ENCODE results near the gene SMKR1. TPM values are rescaled to one million over a fixed set of nuclear protein-coding genes. Genes with fewer than 3 reads are reported as not detected.

SMKR1 gene
- total RNA-seq, 1 donor from 2014 or later = not detected

DNA sequence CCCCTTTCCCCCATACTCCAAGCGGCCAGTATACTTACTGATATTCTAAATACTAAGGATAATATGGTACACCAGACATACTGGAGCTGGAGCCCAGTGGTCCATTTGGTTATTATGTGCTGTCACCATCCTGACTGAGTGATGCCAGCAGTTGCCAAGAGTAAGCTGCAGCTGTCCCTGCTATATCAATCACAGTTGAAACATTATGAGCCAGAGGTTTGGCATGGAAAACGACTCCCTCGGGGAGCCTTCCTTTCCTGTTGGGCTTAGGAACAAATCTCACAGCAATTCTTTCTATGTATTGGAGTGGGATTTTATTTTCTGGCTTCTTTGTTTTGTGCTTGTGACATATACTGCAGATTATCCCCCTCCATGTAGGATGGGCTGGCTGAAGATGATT is 35.5 kb upstream of the SMKR1 start:
- Histone ChIP-seq H3K79me2 (ENCODE audit: insufficient read depth, low read length) (no peaks in the 10 kb centered on the region), H3K4me1 (ENCODE audit: insufficient read depth, low read length) (no peaks in the 10 kb centered on the region), H3K27me3 (ENCODE audit: insufficient read depth, low read length) (no peaks in the 10 kb centered on the region), H3K9me3 (ENCODE audit: insufficient read depth, low read depth, low read length) (no peaks in the 10 kb centered on the region), H3K4me3 (ENCODE audit: insufficient read depth, low read depth, low read length) (no peak overlapping the region), H3K9ac (ENCODE audit: low read length) (no peak overlapping the region), H3K4me2 (ENCODE audit: low read length) (no peak overlapping the region), H4K20me1 (ENCODE audit: insufficient read depth, low read length) (no peaks in the 10 kb centered on the region), H3K27ac (ENCODE audit: low read depth, low read length) (no peak overlapping the region), H3K36me3 (ENCODE audit: insufficient read depth, low read length) (no peaks in the 10 kb centered on the region), H2AFZ (ENCODE audit: low read depth, low read length) (no peak overlapping the region)
- TF ChIP-seq, protein P1, sequence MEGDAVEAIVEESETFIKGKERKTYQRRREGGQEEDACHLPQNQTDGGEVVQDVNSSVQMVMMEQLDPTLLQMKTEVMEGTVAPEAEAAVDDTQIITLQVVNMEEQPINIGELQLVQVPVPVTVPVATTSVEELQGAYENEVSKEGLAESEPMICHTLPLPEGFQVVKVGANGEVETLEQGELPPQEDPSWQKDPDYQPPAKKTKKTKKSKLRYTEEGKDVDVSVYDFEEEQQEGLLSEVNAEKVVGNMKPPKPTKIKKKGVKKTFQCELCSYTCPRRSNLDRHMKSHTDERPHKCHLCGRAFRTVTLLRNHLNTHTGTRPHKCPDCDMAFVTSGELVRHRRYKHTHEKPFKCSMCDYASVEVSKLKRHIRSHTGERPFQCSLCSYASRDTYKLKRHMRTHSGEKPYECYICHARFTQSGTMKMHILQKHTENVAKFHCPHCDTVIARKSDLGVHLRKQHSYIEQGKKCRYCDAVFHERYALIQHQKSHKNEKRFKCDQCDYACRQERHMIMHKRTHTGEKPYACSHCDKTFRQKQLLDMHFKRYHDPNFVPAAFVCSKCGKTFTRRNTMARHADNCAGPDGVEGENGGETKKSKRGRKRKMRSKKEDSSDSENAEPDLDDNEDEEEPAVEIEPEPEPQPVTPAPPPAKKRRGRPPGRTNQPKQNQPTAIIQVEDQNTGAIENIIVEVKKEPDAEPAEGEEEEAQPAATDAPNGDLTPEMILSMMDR (IDR thresholded peaks at IDR 0.05; ENCODE audit: insufficient read depth, low read depth, low read length) = no peak
- TF ChIP-seq EZH2 (IDR thresholded peaks at IDR 0.05; ENCODE audit: insufficient read depth, low read length) = no peak
- peaks cover 2% of the 10 kb centered on the region for H3K4me1 Mint-ChIP-seq (ENCODE audit: low read depth, unreplicated experiment)
- H3K27me3 Mint-ChIP-seq (ENCODE audit: low read depth, unreplicated experiment) = no peaks in the 10 kb centered on the region
- no peak overlapping the region for H3K4me3 Mint-ChIP-seq (ENCODE audit: unreplicated experiment)
- H3K9me3 Mint-ChIP-seq (ENCODE audit: unreplicated experiment) = peaks cover 3% of the 10 kb centered on the region
- H3K36me3 Mint-ChIP-seq (ENCODE audit: low read depth, unreplicated experiment) = no peaks in the 10 kb centered on the region
- H3K27ac Mint-ChIP-seq (ENCODE audit: unreplicated experiment) = no peak overlapping the region
- no peak for DNase-seq (ENCODE audit: low read depth)
- FAIRE-seq = no peak

DNA sequence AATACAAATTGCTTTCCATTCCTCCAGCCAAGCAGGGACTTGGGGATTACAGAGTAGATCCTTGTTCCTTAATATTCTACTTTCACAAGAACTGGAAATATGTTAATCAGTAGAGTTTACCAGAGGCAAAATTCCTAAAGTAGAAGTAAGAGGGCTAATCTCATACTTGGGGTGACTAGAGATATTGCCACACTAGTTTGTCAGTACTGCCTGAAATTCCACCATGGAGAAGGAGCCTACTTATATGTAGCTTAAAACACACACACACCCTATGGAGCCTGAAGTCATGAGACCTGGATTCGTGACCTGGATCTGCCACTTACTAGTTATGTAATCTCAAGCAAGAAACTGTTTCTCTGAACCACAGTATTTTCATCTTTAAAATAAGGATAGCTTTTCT is 34.2 kb upstream of the SMKR1 start:
- no peak overlapping the region for H3K4me3 ChIP-seq (ENCODE audit: insufficient read depth, low read depth, low read length)
- Mint-ChIP-seq H3K27me3 (ENCODE audit: low read depth, unreplicated experiment) (no peaks in the 10 kb centered on the region), H3K9me3 (ENCODE audit: unreplicated experiment) (peaks cover 3% of the 10 kb centered on the region), H3K36me3 (ENCODE audit: low read depth, unreplicated experiment) (no peaks in the 10 kb centered on the region), H3K4me3 (ENCODE audit: unreplicated experiment) (no peak overlapping the region), H3K27ac (ENCODE audit: unreplicated experiment) (no peak overlapping the region), H3K4me1 (ENCODE audit: low read depth, unreplicated experiment) (peaks cover 2% of the 10 kb centered on the region)
- H2AFZ ChIP-seq (ENCODE audit: low read depth, low read length) = no peak overlapping the region
- no peak for FAIRE-seq
- H3K79me2 ChIP-seq (ENCODE audit: insufficient read depth, low read length) = no peaks in the 10 kb centered on the region
- TF ChIP-seq, protein P1 (IDR thresholded peaks at IDR 0.05; ENCODE audit: insufficient read depth, low read depth, low read length) = no peak
- H3K27ac ChIP-seq (ENCODE audit: low read depth, low read length) = no peak overlapping the region
- H3K4me2 ChIP-seq (ENCODE audit: low read length) = no peak overlapping the region
- H3K9me3 ChIP-seq (ENCODE audit: insufficient read depth, low read depth, low read length) = no peaks in the 10 kb centered on the region
- no peaks in the 10 kb centered on the region for H3K36me3 ChIP-seq (ENCODE audit: insufficient read depth, low read length)
- no peaks in the 10 kb centered on the region for H3K27me3 ChIP-seq (ENCODE audit: insufficient read depth, low read length)
- peak; percentile 64 for DNase-seq (ENCODE audit: low read depth)
- no peaks in the 10 kb centered on the region for H4K20me1 ChIP-seq (ENCODE audit: insufficient read depth, low read length)
- no peaks in the 10 kb centered on the region for H3K4me1 ChIP-seq (ENCODE audit: insufficient read depth, low read length)
- no peak overlapping the region for H3K9ac ChIP-seq (ENCODE audit: low read length)

DNA sequence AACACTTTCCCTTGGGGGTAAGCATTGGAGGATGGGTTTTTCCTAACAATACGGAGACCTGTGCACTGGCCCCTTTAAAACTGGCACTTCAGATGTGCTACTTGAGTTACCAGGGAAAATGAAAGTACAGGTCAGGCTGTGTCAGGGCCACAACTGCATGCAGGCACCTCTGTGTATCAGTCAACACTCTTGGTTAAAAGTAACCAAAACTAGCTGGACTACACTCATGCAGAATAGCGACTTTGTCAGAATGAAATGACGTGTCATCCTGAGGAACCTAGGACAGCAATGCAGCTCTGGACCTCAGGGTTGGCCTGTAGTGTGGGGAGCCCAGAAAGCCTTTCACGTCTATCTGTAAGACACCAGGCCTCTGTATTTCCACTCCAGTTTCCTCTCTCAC is 33.8 kb upstream of the SMKR1 start:
- TF ChIP-seq, protein P1 (IDR thresholded peaks at IDR 0.05; ENCODE audit: insufficient read depth, low read depth, low read length) = no peak
- no peak for TF ChIP-seq EZH2 (IDR thresholded peaks at IDR 0.05; ENCODE audit: insufficient read depth, low read length)
- DNase-seq (ENCODE audit: low read depth) (no peak), FAIRE-seq (no peak)
- Histone ChIP-seq H3K4me3 (ENCODE audit: insufficient read depth, low read depth, low read length) (no peak overlapping the region), H3K27ac (ENCODE audit: low read depth, low read length) (no peak overlapping the region), H3K4me1 (ENCODE audit: insufficient read depth, low read length) (no peaks in the 10 kb centered on the region), H3K9me3 (ENCODE audit: insufficient read depth, low read depth, low read length) (no peaks in the 10 kb centered on the region), H2AFZ (ENCODE audit: low read depth, low read length) (no peak overlapping the region), H3K27me3 (ENCODE audit: insufficient read depth, low read length) (no peaks in the 10 kb centered on the region), H3K4me2 (ENCODE audit: low read length) (no peak overlapping the region), H3K79me2 (ENCODE audit: insufficient read depth, low read length) (no peaks in the 10 kb centered on the region), H3K36me3 (ENCODE audit: insufficient read depth, low read length) (no peaks in the 10 kb centered on the region), H3K9ac (ENCODE audit: low read length) (no peak overlapping the region), H4K20me1 (ENCODE audit: insufficient read depth, low read length) (no peaks in the 10 kb centered on the region)
- Mint-ChIP-seq H3K27me3 (ENCODE audit: low read depth, unreplicated experiment) (no peaks in the 10 kb centered on the region), H3K4me1 (ENCODE audit: low read depth, unreplicated experiment) (peaks cover 2% of the 10 kb centered on the region), H3K9me3 (ENCODE audit: unreplicated experiment) (peaks cover 3% of the 10 kb centered on the region), H3K4me3 (ENCODE audit: unreplicated experiment) (no peak overlapping the region), H3K36me3 (ENCODE audit: low read depth, unreplicated experiment) (no peaks in the 10 kb centered on the region), H3K27ac (ENCODE audit: unreplicated experiment) (no peak overlapping the region)
